PC-9 (cell line): Measurements from ENCODE around the gene ZFP57.

Experiments
- EZH2 ChIP-seq: fragments of 200-600 bp; sonication (generic); IDR thresholded peaks from 2 replicates; pipeline ENCODE4 v1.8.0; 2017; ENCODE audit warnings: antibody characterized with exemption, low read depth
- TF ChIP-seq, protein P1 (sequence below): fragments of 200-600 bp; sonication (generic); conservative IDR thresholded peaks from 2 replicates; pipeline ENCODE4 v1.6.1; 2017; ENCODE audit warnings: mixed run types, antibody characterized with exemption, mild to moderate bottlenecking, moderate library complexity

DNA sequence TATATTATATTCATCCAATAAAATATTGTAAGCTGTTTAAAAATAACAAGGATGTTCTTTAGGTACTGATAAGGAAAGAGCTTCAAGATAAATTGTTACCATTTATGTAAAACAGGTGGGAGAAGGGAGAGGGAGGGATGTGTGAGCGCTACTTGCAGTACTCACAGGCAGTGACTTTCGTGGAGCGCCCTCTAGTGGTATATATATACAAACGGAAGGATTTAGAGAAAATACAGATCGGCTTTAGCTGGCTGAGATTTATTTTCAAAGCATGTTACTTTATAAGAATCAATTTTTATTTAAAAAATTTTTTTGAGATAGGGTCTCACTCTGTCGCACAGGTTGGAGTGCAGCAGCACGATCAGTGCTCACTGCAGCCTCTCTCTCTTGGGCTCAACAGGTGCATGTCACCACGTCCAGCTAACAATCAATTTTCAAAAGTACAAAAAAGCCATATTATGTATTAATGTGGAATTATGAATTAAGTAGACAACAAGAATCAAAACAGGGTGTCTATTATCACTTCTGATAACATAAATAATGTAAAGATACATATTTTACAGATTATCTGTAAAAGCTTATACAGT is 27.4 kb downstream of the ZFP57 start:
- TF ChIP-seq, protein P1, sequence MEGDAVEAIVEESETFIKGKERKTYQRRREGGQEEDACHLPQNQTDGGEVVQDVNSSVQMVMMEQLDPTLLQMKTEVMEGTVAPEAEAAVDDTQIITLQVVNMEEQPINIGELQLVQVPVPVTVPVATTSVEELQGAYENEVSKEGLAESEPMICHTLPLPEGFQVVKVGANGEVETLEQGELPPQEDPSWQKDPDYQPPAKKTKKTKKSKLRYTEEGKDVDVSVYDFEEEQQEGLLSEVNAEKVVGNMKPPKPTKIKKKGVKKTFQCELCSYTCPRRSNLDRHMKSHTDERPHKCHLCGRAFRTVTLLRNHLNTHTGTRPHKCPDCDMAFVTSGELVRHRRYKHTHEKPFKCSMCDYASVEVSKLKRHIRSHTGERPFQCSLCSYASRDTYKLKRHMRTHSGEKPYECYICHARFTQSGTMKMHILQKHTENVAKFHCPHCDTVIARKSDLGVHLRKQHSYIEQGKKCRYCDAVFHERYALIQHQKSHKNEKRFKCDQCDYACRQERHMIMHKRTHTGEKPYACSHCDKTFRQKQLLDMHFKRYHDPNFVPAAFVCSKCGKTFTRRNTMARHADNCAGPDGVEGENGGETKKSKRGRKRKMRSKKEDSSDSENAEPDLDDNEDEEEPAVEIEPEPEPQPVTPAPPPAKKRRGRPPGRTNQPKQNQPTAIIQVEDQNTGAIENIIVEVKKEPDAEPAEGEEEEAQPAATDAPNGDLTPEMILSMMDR = peak; percentile 87
- TF ChIP-seq EZH2 = no peak
